ENCODE results near the gene NABP2. TPM values are rescaled to one million over a fixed set of nuclear protein-coding genes. Genes with fewer than 3 reads are reported as not detected.

NABP2 gene
- total and polyA plus RNA-seq, 2 experiments from 2014 or later = 25.5 to 27.8 TPM

DNA sequence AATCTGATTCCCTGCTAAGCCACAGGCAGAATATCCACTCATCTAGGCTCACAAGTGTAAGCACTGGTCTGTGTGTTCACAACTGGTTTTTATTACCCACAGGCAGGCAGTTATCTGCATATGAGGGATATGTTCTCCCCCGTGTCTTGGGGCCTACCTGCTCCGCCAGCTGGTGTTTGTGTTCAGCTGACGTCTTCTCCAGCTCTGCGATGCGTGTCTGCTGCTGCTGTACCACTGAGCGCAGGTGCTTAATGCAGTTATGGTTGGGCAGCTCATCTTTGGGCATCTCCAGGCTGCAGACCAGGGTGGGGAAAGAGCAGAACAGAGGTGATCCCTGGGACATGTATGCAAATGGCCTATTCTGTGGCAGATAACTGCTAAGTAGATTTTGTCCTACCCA, 16.1 kb upstream of the NABP2 start (continued):
- TF ChIP-seq, protein P1, sequence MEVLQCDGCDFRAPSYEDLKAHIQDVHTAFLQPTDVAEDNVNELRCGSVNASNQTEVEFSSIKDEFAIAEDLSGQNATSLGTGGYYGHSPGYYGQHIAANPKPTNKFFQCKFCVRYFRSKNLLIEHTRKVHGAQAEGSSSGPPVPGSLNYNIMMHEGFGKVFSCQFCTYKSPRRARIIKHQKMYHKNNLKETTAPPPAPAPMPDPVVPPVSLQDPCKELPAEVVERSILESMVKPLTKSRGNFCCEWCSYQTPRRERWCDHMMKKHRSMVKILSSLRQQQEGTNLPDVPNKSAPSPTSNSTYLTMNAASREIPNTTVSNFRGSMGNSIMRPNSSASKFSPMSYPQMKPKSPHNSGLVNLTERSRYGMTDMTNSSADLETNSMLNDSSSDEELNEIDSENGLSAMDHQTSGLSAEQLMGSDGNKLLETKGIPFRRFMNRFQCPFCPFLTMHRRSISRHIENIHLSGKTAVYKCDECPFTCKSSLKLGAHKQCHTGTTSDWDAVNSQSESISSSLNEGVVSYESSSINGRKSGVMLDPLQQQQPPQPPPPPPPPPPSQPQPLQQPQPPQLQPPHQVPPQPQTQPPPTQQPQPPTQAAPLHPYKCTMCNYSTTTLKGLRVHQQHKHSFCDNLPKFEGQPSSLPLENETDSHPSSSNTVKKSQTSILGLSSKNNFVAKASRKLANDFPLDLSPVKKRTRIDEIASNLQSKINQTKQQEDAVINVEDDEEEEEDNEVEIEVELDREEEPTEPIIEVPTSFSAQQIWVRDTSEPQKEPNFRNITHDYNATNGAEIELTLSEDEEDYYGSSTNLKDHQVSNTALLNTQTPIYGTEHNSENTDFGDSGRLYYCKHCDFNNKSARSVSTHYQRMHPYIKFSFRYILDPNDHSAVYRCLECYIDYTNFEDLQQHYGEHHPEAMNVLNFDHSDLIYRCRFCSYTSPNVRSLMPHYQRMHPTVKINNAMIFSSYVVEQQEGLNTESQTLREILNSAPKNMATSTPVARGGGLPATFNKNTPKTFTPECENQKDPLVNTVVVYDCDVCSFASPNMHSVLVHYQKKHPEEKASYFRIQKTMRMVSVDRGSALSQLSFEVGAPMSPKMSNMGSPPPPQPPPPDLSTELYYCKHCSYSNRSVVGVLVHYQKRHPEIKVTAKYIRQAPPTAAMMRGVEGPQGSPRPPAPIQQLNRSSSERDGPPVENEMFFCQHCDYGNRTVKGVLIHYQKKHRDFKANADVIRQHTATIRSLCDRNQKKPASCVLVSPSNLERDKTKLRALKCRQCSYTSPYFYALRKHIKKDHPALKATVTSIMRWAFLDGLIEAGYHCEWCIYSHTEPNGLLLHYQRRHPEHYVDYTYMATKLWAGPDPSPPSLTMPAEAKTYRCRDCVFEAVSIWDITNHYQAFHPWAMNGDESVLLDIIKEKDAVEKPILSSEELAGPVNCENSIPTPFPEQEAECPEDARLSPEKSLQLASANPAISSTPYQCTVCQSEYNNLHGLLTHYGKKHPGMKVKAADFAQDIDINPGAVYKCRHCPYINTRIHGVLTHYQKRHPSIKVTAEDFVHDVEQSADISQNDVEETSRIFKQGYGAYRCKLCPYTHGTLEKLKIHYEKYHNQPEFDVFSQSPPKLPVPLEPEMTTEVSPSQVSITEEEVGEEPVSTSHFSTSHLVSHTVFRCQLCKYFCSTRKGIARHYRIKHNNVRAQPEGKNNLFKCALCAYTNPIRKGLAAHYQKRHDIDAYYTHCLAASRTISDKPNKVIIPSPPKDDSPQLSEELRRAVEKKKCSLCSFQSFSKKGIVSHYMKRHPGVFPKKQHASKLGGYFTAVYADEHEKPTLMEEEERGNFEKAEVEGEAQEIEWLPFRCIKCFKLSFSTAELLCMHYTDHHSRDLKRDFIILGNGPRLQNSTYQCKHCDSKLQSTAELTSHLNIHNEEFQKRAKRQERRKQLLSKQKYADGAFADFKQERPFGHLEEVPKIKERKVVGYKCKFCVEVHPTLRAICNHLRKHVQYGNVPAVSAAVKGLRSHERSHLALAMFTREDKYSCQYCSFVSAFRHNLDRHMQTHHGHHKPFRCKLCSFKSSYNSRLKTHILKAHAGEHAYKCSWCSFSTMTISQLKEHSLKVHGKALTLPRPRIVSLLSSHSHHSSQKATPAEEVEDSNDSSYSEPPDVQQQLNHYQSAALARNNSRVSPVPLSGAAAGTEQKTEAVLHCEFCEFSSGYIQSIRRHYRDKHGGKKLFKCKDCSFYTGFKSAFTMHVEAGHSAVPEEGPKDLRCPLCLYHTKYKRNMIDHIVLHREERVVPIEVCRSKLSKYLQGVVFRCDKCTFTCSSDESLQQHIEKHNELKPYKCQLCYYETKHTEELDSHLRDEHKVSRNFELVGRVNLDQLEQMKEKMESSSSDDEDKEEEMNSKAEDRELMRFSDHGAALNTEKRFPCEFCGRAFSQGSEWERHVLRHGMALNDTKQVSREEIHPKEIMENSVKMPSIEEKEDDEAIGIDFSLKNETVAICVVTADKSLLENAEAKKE (CRISPR knock-in tag; IDR thresholded peaks at IDR 0.05) = no peak
- TF ChIP-seq POLR2AphosphoS5 (IDR thresholded peaks at IDR 0.05; ENCODE audit: low read depth) = no peak
- no peak for TF ChIP-seq EZH2phosphoT487 (IDR thresholded peaks at IDR 0.05; ENCODE audit: unreplicated experiment)
- no peak for TF ChIP-seq JUNB (IDR thresholded peaks at IDR 0.05; ENCODE audit: unreplicated experiment)

DNA sequence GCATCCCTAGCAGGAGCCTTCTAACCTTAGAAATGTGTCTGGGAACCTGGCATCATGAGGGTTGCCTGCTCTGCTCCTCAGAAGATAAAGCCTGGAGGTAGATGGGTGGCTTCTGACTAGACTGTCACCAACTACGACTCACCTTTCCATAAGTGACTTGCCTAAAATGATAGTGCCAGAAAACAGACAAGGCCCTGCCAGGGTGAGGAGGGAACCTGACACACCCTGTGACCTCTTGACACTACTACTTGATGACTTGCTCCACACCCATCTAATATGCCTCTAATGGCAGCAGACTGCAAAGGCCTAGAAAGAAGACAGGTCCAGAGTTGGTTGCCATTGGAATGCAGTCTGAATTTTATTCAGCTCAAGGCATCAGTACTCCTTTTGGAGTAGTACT, 11.8 kb upstream of the NABP2 start:
- H3K27me3 Mint-ChIP-seq (ENCODE audit: insufficient read depth, low read depth, poor library complexity) = no peaks in the 10 kb centered on the region
- Histone ChIP-seq H2AFZ (no peak overlapping the region), H3K4me3 (no peak overlapping the region), H3K4me1 (ENCODE audit: insufficient read depth) (no peaks in the 10 kb centered on the region), H3K27me3 (ENCODE audit: insufficient read depth) (no peaks in the 10 kb centered on the region), H3K27ac (ENCODE audit: low read depth) (no peak overlapping the region), H3F3A (replicated peaks; ENCODE audit: low read depth) (peaks cover 23% of the 10 kb centered on the region), H3K4me2 (no peak overlapping the region), H3K36me3 (ENCODE audit: insufficient read depth) (peaks cover 65% of the 10 kb centered on the region), H3K79me2 (replicated peaks; ENCODE audit: insufficient read depth) (peaks cover 11% of the 10 kb centered on the region), H4K20me1 (replicated peaks; ENCODE audit: insufficient read depth) (peaks cover 17% of the 10 kb centered on the region), H3K9me2 (ENCODE audit: insufficient read depth) (no peaks in the 10 kb centered on the region)
- H3K4me1 Mint-ChIP-seq = no peaks in the 10 kb centered on the region
- TF ChIP-seq, protein P2, sequence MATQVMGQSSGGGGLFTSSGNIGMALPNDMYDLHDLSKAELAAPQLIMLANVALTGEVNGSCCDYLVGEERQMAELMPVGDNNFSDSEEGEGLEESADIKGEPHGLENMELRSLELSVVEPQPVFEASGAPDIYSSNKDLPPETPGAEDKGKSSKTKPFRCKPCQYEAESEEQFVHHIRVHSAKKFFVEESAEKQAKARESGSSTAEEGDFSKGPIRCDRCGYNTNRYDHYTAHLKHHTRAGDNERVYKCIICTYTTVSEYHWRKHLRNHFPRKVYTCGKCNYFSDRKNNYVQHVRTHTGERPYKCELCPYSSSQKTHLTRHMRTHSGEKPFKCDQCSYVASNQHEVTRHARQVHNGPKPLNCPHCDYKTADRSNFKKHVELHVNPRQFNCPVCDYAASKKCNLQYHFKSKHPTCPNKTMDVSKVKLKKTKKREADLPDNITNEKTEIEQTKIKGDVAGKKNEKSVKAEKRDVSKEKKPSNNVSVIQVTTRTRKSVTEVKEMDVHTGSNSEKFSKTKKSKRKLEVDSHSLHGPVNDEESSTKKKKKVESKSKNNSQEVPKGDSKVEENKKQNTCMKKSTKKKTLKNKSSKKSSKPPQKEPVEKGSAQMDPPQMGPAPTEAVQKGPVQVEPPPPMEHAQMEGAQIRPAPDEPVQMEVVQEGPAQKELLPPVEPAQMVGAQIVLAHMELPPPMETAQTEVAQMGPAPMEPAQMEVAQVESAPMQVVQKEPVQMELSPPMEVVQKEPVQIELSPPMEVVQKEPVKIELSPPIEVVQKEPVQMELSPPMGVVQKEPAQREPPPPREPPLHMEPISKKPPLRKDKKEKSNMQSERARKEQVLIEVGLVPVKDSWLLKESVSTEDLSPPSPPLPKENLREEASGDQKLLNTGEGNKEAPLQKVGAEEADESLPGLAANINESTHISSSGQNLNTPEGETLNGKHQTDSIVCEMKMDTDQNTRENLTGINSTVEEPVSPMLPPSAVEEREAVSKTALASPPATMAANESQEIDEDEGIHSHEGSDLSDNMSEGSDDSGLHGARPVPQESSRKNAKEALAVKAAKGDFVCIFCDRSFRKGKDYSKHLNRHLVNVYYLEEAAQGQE (IDR thresholded peaks at IDR 0.05; ENCODE audit: unreplicated experiment) = no peak
- no peak for TF ChIP-seq NANOG (IDR thresholded peaks at IDR 0.05; ENCODE audit: borderline replicate concordance)
- no peak for TF ChIP-seq EZH2 (IDR thresholded peaks at IDR 0.05; ENCODE audit: low read depth, unreplicated experiment)
- TF ChIP-seq JUNB (IDR thresholded peaks at IDR 0.05; ENCODE audit: unreplicated experiment) = no peak
- no peak for TF ChIP-seq ZNF114 (CRISPR knock-in tag; IDR thresholded peaks at IDR 0.05)
- ATAC-seq (no peak), DNase-seq (ENCODE audit: low spot score) (no peak)
- no peak overlapping the region for H3K4me3 Mint-ChIP-seq
- peaks cover 95% of the 10 kb centered on the region for H3K36me3 Mint-ChIP-seq (ENCODE audit: low read depth)
- no peak overlapping the region for H3K27ac Mint-ChIP-seq
- H3K9me3 Mint-ChIP-seq = no peaks in the 10 kb centered on the region
